ENCODE data around the gene PSMB8. TPM values are rescaled to one million over a fixed set of nuclear protein-coding genes. Genes with fewer than 3 reads are reported as not detected.
A peak's percentile ranks its signal among the peaks of the same experiment; 100 is the strongest.
"Not testable (repeated sequence)": the region's sequence is repeated elsewhere in the genome, so short reads cannot be mapped to it uniquely, and the experiment has no call there.

PSMB8 gene
- total RNA-seq, 1 donor from 2014 or later: not detected

DNA sequence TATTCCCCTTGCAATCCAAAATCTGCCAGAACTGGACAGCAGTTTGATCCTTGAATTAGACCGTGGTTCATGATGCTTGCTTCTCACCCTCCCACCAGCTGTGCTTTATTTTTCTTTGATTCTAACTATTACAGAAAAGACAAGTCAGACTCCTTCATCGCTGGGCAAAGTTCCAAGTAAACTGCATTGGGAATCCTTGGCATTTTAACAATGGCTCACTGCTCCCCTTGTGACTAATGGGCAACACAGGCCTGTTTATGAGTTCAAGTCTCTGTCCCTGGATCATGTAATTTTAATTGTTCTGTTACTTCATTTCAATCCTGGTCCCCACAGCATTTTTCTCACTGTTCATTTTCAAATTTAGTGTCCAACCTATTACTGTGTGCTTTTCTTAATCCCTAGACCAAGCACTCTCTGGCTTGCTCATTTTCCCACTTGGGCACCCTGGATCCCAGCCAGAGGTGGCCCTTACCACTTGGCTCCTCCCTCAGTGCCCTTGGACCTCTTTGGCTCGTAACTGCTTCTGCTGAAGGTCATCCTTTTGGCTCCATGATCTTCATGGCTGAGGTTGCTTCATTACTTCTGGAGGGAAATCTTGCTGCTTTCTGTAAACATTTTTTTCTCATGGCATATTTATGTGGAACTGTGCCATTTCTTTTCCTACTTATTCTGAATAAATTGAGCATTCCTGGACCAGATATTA lies 43.0 kb upstream of the PSMB8 start:
- H3K4me3 Mint-ChIP-seq (ENCODE audit: unreplicated experiment): no peak overlapping the region
- no peaks in the 10 kb centered on the region for H3K9me3 Mint-ChIP-seq (ENCODE audit: unreplicated experiment)
- no peaks in the 10 kb centered on the region for H3K27me3 Mint-ChIP-seq (ENCODE audit: unreplicated experiment)
- H3K36me3 Mint-ChIP-seq (ENCODE audit: unreplicated experiment): no peaks in the 10 kb centered on the region
- H3K27ac Mint-ChIP-seq (ENCODE audit: unreplicated experiment): no peak overlapping the region
- no peaks in the 10 kb centered on the region for H3K4me1 Mint-ChIP-seq (ENCODE audit: low read depth, unreplicated experiment)
- TF ChIP-seq, protein P1, sequence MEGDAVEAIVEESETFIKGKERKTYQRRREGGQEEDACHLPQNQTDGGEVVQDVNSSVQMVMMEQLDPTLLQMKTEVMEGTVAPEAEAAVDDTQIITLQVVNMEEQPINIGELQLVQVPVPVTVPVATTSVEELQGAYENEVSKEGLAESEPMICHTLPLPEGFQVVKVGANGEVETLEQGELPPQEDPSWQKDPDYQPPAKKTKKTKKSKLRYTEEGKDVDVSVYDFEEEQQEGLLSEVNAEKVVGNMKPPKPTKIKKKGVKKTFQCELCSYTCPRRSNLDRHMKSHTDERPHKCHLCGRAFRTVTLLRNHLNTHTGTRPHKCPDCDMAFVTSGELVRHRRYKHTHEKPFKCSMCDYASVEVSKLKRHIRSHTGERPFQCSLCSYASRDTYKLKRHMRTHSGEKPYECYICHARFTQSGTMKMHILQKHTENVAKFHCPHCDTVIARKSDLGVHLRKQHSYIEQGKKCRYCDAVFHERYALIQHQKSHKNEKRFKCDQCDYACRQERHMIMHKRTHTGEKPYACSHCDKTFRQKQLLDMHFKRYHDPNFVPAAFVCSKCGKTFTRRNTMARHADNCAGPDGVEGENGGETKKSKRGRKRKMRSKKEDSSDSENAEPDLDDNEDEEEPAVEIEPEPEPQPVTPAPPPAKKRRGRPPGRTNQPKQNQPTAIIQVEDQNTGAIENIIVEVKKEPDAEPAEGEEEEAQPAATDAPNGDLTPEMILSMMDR (IDR thresholded peaks at IDR 0.05; ENCODE audit: partially characterized antibody, unreplicated experiment): no peak
- no peak for DNase-seq

DNA sequence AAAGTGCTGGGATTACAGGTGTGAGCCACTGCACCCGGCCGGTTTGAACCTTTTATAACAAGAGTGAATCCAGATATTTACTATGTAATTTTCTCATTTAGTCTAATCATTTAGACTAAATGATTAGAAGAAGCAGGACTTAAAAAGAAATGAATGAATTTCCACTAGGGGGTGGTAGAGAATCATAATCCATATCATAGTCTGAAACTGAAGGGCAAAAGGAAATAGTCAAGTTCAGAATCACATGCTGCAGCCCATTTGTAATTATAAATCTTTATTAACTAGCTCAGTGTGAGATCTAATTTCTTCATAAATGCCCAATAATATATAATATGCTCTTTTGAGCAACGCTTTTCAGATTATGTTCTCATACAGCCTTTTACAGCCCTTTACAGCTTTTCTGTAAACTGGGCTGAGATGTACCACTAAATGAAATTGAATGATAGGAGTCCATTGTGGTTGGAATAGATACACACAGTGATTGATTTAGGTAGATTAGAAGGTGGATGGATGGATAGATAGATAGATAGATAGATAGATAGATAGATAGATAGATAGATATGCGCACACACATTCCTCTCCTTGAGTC lies 41.9 kb upstream of the PSMB8 start:
- Mint-ChIP-seq H3K36me3 (ENCODE audit: unreplicated experiment) (no peaks in the 10 kb centered on the region), H3K27ac (ENCODE audit: unreplicated experiment) (no peak overlapping the region), H3K4me1 (ENCODE audit: low read depth, unreplicated experiment) (no peaks in the 10 kb centered on the region), H3K9me3 (ENCODE audit: unreplicated experiment) (peaks cover 2% of the 10 kb centered on the region), H3K27me3 (ENCODE audit: unreplicated experiment) (no peaks in the 10 kb centered on the region), H3K4me3 (ENCODE audit: unreplicated experiment) (no peak overlapping the region)
- TF ChIP-seq, protein P1 (IDR thresholded peaks at IDR 0.05; ENCODE audit: partially characterized antibody, unreplicated experiment): peak; percentile 58
- DNase-seq: no peak

- Mint-ChIP-seq H3K4me1 (ENCODE audit: low read depth, unreplicated experiment) (no peaks in the 10 kb centered on the region), H3K36me3 (ENCODE audit: unreplicated experiment) (no peaks in the 10 kb centered on the region), H3K27me3 (ENCODE audit: unreplicated experiment) (no peaks in the 10 kb centered on the region), H3K4me3 (ENCODE audit: unreplicated experiment) (no peak overlapping the region), H3K9me3 (ENCODE audit: unreplicated experiment) (peaks cover 2% of the 10 kb centered on the region), H3K27ac (ENCODE audit: unreplicated experiment) (no peak overlapping the region)
- no peak for DNase-seq
- TF ChIP-seq, protein P1 (IDR thresholded peaks at IDR 0.05; ENCODE audit: partially characterized antibody, unreplicated experiment): no peak
Observed at GRCh38 chr6:32883789-32884188, 39.9 kb upstream of the PSMB8 start.

DNA sequence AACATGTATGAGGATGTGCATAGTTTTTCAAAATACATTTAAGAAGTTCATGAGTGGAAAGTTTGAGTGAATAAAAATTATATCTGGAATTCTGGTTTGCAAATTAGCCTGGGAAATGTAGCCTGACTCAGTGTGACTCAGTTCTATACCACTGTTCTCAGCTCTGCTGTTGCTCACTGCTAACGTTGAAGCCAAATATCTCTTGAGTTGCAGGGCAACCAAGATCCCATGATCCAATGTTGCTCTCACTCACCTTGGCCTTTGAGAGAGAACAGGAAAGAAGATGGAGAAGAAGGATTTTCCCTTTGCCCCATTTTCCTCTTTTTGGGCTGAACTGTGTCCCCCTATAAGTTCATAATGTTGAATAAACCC lies 39.0 kb upstream of the PSMB8 start:
- TF ChIP-seq, protein P1 (IDR thresholded peaks at IDR 0.05; ENCODE audit: partially characterized antibody, unreplicated experiment): no peak
- Mint-ChIP-seq H3K4me3 (ENCODE audit: unreplicated experiment) (no peak overlapping the region), H3K4me1 (ENCODE audit: low read depth, unreplicated experiment) (no peaks in the 10 kb centered on the region)

DNA sequence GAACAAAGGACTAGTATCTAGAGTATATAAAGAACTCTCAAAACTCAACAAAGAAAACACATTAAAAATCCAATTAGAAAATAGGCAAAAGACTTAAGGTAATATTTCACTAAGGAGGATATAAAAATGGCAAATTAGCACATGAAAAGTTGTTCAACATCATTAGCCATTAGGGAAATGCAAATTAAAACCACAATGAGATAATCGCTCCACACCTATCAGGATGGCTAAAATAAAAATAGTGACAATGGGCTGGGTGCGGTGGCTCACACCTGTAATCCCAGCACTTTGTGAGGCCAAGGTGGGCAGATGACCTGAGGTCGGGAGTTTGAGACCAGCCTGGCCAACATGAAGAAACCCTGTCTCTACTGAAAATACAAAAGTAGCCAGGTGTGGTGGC lies 37.1 kb upstream of the PSMB8 start:
- H3K27me3 Mint-ChIP-seq (ENCODE audit: unreplicated experiment); H3K27ac Mint-ChIP-seq (ENCODE audit: unreplicated experiment): not testable (repeated sequence)

More for the DNA sequence above, 39.0 kb upstream of the PSMB8 start:
- no peak for DNase-seq
- H3K9me3 Mint-ChIP-seq (ENCODE audit: unreplicated experiment): peaks cover 2% of the 10 kb centered on the region
- no peaks in the 10 kb centered on the region for H3K36me3 Mint-ChIP-seq (ENCODE audit: unreplicated experiment)
- no peak overlapping the region for H3K27ac Mint-ChIP-seq (ENCODE audit: unreplicated experiment)
- H3K27me3 Mint-ChIP-seq (ENCODE audit: unreplicated experiment): no peaks in the 10 kb centered on the region

More for the DNA sequence above, 37.1 kb upstream of the PSMB8 start:
- not testable (repeated sequence) for H3K9me3 Mint-ChIP-seq (ENCODE audit: unreplicated experiment); H3K4me3 Mint-ChIP-seq (ENCODE audit: unreplicated experiment); H3K36me3 Mint-ChIP-seq (ENCODE audit: unreplicated experiment); DNase-seq; H3K4me1 Mint-ChIP-seq (ENCODE audit: low read depth, unreplicated experiment)
